ENCODE data around the gene UQCC2.

The UQCC2 gene

DNA sequence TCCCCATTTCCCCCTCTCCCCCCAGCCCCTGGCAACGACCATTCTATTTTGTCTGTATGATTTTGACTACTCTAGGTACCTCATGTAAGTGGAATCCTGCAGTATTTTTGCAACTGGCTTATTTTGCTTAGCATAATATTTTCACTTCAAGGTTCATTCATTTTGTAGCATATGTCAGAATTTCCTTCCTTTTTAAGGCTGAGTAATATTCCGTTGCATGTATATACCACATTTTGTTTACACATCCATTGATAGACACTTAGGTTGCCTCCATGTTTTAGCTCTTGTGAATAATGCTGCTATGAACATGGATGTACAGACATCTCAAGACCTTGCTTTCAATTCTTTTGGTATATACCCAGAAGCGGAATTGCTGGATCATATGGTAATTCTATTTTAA is 1.4 kb upstream of the UQCC2 start:
- Mint-ChIP-seq H3K4me1 (ENCODE audit: low read depth) (peaks cover 17% of the 10 kb centered on the region), H3K27me3 (no peaks in the 10 kb centered on the region), H3K9me3 (no peaks in the 10 kb centered on the region), H3K36me3 (ENCODE audit: low read depth) (peaks cover 32% of the 10 kb centered on the region), H3K4me3 (no peak overlapping the region), H3K27ac (no peak overlapping the region)
- intact Hi-C loops (cut with micrococcal nuclease): no loop called here

DNA sequence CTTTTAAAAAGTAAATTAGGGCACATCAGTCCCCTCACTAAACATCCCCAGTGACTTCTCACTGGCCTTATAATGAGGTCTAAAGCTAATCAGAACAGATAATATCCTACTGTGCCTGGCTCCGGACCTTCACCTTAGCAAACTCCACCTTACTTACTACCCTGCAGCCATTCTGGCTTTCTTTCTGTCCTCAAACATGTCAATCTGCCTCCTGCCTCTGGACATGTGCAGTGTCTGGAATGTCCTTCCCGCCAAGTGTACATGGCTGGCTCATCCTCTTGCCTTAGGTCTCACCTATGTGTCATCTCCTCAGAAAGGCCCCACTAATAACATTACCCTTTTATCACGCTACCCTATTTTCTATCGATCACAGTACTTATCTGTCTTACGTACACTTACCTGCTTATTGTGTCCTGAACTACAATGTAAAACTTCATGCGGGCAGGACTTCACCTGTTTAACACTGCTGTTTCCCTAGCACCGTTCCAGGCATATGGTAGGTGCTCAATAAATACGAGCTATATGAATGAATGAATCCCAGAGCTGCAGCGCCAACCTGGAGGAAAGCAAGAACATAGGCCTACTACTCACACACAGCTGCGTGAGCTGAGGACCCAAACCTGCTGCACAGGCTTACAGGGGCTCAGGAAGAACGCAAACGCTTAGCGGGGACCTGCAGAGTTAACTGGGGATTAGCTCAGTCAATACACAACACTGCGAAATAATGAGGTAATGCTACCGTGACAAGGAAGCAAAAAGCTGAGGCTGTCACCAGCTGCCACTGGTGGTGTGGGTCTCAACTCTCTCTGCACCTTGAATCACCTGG is 991 bp downstream of the UQCC2 start:
- intact Hi-C loops (cut with micrococcal nuclease): no loop called here
- Mint-ChIP-seq H3K27ac (peak overlapping the region; percentile 99), H3K9me3 (no peaks in the 10 kb centered on the region), H3K36me3 (ENCODE audit: low read depth) (peaks cover 35% of the 10 kb centered on the region), H3K27me3 (no peaks in the 10 kb centered on the region), H3K4me1 (ENCODE audit: low read depth) (peaks cover 17% of the 10 kb centered on the region), H3K4me3 (peak overlapping the region; percentile 99)

DNA sequence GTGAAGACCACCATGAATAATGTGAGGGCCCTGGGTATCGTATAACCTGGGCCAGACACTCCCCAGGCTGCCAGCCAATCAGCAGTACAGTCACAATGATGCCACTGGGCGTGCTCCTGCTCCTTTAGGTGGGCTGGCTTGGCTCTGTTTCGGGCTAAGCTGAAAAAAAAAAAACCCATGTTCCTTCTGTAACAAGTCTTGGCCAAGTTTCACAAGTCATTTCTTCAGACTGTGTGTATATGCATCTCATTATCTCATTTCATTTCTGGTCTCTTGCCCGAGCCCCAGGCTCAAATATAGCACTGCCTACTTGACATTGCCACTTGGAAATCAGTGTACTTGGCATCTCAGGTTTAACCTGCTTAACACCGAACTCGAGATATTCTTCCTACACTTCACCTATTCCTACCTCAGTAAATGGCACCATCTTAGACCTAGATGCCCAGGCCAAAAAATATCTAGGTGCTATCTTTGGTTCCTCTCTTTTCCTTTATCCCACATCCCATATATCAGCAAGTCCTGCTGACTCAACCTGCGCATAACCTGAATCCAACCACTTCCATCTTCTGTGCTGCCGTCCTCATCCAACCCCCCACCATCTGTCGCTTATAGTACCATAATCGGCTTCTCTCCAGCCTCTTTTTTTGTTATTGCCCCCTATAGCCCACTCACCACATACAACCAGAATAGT is 1.8 kb downstream of the UQCC2 start:
- H3K36me3 Mint-ChIP-seq (ENCODE audit: low read depth): peaks cover 36% of the 10 kb centered on the region
- no peak overlapping the region for H3K4me3 Mint-ChIP-seq
- H3K9me3 Mint-ChIP-seq: no peaks in the 10 kb centered on the region
- H3K4me1 Mint-ChIP-seq (ENCODE audit: low read depth): peaks cover 18% of the 10 kb centered on the region
- no peak overlapping the region for H3K27ac Mint-ChIP-seq
- intact Hi-C loops (cut with micrococcal nuclease): no loop called here
- H3K27me3 Mint-ChIP-seq: no peaks in the 10 kb centered on the region

DNA sequence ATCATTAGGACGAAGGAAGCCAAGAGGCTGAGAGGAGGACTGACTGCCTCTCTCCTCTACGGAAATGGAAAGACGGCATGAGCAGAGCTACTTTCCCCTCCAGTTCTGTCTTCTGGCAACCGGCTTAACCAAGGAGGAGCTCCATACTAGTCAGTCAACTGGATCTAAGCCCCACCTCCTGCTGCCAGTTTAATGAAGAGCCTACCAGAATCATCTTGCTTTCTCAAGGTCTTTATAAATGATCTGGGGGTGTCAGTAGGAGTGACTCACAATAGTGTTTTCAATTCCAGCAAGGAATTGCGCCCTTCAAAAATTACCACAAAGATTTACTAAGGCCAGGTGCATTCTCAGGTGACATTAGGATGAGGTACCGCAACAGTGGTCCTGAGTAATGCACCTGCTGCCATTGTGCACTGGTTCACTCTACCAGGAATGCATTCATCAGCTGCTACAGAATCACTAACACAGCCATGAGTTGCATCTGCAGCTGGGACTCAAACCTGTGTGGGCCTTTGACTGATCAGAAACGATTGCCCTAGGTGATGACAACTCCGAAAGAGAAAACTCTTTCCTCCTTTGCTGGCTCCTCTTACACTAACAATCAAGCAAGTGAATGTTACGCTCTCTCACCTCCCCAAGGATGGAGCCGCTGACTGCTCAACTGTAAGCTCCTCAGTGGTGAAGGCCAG is 2.8 kb downstream of the UQCC2 start:
- peaks cover 46% of the 10 kb centered on the region for H3K36me3 Mint-ChIP-seq (ENCODE audit: low read depth)
- no peak overlapping the region for H3K27ac Mint-ChIP-seq
- no peaks in the 10 kb centered on the region for H3K27me3 Mint-ChIP-seq
- peaks cover 22% of the 10 kb centered on the region for H3K4me1 Mint-ChIP-seq (ENCODE audit: low read depth)
- no peaks in the 10 kb centered on the region for H3K9me3 Mint-ChIP-seq
- H3K4me3 Mint-ChIP-seq: no peak overlapping the region
- intact Hi-C loops (cut with micrococcal nuclease): no loop called here

DNA sequence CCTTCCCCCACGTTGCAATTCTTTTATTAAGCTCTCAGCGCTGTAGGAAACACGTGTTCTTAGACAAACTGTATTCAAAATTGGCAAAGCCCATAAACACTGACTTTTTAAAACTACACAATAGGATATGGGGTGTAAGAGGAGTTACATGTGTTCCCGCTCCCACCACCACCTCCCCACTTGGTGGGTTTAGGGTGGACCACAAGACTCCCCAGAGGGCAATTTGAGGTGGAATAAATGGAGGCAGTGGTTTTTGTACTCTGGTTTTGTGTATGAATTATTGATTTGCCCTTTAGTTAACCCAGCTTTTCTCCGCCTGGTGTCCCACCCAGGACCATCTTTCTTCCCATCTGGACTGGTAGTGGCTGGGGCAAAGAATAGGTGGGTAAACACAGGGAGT is 3.7 kb downstream of the UQCC2 start:
- H3K36me3 Mint-ChIP-seq (ENCODE audit: low read depth): peaks cover 46% of the 10 kb centered on the region
- peaks cover 22% of the 10 kb centered on the region for H3K4me1 Mint-ChIP-seq (ENCODE audit: low read depth)
- no peak overlapping the region for H3K27ac Mint-ChIP-seq
- no peak overlapping the region for H3K4me3 Mint-ChIP-seq
- no peaks in the 10 kb centered on the region for H3K27me3 Mint-ChIP-seq
- H3K9me3 Mint-ChIP-seq: no peaks in the 10 kb centered on the region
- intact Hi-C loops (cut with micrococcal nuclease): no loop called here

DNA sequence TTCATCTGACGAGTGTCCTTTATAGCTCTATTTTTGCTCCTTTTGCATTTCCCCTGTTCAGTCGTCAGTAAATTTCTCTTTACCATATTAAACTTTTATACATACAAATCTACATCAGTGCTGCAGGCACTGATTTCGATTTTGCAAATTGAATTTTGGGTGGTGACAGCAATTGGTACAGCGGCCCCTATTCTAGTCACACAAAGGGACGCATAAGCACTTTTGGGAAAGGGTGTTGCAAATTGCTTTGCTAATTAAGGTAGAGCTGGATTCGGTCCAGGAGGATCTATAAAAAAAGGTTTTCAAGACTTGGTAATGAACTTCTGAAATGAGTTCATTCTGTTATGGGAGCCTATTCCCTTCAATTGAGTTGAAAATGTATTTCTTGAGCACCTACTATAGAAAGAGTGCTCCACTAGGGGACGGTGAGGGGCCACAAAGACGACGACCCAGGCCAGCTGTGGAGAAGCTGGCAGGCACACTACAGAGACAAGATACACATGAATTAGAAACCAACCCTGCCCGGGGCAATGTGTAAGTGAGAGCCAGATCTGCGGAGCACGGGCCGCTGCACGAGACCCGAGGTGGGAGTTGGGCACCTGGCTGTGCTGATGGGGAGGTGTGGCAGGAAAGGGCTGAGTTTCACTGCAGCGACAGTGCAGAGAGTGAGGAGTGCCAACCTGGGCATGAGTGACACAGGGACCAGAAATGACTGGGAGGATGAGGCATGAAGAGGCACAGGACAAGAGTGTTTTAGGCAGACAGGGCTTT is 5.4 kb downstream of the UQCC2 start:
- Mint-ChIP-seq H3K4me3 (no peak overlapping the region), H3K27ac (no peak overlapping the region), H3K36me3 (ENCODE audit: low read depth) (peaks cover 40% of the 10 kb centered on the region), H3K9me3 (no peaks in the 10 kb centered on the region), H3K27me3 (no peaks in the 10 kb centered on the region), H3K4me1 (ENCODE audit: low read depth) (peaks cover 18% of the 10 kb centered on the region)
- intact Hi-C loops (cut with micrococcal nuclease): no loop called here

DNA sequence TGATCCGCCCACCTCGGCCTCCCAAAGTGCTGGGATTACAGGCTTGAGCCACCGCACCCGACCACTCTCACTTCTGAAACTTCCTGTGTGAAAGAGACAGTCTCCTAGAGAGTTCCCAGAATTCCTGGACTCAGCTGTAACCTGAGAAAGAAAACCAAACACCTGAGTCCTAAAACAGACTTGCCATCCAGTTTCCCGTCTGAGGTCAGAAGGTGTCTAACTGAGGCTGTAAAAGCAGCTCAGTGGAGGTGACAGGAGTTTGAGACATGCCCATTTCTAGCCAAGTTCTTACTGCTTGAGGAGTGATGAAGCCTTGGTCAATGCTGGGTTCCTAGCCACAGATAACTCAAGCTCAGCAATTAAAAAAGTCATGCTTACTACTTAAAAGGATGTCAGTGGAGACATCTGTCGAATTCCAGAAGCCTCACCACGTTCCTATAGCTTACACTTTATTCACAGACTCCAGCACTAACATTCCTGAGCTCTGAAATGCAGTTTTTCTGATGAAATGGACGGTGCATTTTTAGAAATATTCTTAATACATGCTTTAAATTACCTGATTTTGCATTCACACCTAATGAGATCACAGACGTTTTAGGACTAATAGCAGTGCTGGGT is 6.1 kb downstream of the UQCC2 start:
- intact Hi-C loops (cut with micrococcal nuclease): no loop called here
- no peaks in the 10 kb centered on the region for H3K27me3 Mint-ChIP-seq
- H3K4me1 Mint-ChIP-seq (ENCODE audit: low read depth): peaks cover 13% of the 10 kb centered on the region
- H3K4me3 Mint-ChIP-seq: no peak overlapping the region
- H3K27ac Mint-ChIP-seq: no peak overlapping the region
- H3K36me3 Mint-ChIP-seq (ENCODE audit: low read depth): peaks cover 37% of the 10 kb centered on the region
- no peaks in the 10 kb centered on the region for H3K9me3 Mint-ChIP-seq

DNA sequence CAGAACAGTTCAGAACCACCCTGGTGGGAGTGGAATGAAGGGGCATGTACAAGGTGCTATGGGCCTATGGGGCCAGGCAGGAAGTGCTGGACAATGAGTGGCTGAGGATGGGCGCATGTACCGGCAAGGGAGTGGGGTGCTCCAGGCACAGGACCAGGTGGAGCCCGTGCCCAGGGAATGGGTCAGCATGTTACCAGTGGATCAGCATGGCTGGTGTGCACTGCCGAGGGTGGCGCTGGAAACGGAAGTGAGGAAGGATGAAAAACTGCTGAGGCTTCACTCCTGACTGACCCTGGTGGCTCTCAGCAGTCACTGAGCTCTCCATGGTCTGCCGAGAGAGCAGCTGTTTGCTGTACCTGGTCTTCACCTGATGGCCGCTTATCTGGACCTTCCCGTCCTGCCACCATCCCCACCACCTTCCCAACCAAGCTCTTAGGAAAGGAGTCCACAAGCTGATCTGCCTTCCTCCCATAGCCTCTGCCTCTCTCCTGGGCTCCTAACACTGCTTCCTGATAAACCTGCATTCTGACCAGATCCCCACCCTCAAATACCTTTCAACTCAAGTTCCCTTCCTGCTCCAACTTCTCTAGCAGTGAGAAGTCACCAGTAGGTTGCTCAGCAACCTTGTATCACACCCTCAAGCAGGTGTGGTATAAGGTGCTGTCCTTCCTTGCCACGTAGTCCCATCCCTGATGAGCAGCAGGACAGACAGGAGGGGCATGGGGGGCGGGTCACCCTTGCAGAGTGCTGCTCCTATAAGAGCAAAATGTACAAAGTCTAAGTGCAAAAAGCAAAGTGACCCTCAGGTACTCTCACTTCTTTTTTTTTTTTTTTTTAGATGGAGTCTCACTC is 7.1 kb downstream of the UQCC2 start:
- H3K4me1 Mint-ChIP-seq (ENCODE audit: low read depth): peaks cover 6% of the 10 kb centered on the region
- H3K27me3 Mint-ChIP-seq: no peaks in the 10 kb centered on the region
- H3K4me3 Mint-ChIP-seq: no peak overlapping the region
- no peaks in the 10 kb centered on the region for H3K9me3 Mint-ChIP-seq
- H3K36me3 Mint-ChIP-seq (ENCODE audit: low read depth): peaks cover 36% of the 10 kb centered on the region
- H3K27ac Mint-ChIP-seq: no peak overlapping the region
- intact Hi-C loops (cut with micrococcal nuclease): no loop called here

DNA sequence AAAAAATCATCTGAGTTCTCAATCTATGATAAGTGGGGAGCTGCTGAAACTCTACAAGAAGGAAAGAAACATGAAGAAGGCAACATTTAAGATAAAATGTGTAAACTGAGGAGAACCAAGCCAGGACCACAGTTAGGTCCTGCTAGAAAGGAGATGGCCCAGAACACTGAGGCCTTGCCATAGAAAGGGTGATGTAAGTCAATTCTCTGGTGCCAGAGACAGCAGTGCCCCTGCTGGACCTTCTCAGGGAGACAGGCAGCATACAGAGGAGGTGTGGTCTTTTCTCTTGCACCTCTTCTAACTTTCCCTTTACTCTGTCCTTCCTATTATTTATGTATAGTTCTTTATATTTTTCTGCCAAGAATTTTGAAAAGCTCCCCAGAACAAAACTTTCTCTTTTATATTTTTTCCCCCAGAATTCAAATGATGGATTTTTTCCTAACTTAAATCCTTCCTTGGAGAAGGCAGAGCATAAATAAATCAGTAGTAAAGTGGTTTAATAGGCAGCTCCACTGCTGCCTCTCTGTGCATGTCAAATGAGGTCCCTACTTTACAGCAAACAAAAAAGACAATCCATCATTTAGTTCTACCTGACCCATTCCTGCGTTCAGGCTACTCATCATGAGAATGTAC is 9.0 kb downstream of the UQCC2 start:
- peaks cover 6% of the 10 kb centered on the region for H3K4me1 Mint-ChIP-seq (ENCODE audit: low read depth)
- no peaks in the 10 kb centered on the region for H3K9me3 Mint-ChIP-seq
- H3K27me3 Mint-ChIP-seq: no peaks in the 10 kb centered on the region
- peaks cover 37% of the 10 kb centered on the region for H3K36me3 Mint-ChIP-seq (ENCODE audit: low read depth)
- intact Hi-C loops (cut with micrococcal nuclease): no loop called here
- H3K4me3 Mint-ChIP-seq: no peak overlapping the region
- no peak overlapping the region for H3K27ac Mint-ChIP-seq

DNA sequence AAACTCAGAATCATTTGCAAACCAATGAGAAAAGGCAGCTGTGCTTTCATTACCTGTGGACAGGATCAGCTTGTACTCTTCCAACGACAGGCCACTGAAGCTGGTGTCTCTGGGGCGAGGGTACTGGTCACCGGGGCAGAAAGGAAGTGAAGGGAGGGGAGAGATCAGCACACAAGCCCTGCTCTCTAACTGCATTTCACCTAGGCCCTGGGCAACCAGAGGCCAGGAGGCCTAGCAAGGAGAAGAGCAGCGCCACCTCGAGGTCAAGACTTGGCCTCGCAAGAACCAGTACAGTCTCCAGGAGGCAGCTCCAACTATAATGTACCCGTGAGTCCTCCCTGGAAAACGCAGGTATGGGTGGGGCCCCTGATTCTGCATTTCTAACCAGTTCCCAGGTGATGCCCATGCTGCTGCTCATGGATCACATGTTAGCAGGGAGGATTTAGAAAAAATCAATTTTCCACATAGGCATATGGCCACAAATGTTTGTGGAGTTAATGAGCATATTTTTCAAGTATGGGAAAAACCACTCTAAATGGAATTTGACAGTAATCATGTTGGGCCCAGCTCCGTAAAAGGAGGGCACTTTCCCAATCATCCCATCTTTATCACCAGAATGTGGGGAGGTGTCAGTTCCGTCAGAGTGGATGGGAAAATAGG is 11.0 kb downstream of the UQCC2 start:
- Mint-ChIP-seq H3K27me3 (no peaks in the 10 kb centered on the region), H3K4me1 (ENCODE audit: low read depth) (peaks cover 6% of the 10 kb centered on the region), H3K36me3 (ENCODE audit: low read depth) (peaks cover 57% of the 10 kb centered on the region), H3K27ac (no peak overlapping the region), H3K4me3 (no peak overlapping the region), H3K9me3 (no peaks in the 10 kb centered on the region)
- intact Hi-C loops (cut with micrococcal nuclease): loop anchor here (2.0 kb wide), 1 partner anchor 112 kb away; no protein-coding TSS in a partner anchor

DNA sequence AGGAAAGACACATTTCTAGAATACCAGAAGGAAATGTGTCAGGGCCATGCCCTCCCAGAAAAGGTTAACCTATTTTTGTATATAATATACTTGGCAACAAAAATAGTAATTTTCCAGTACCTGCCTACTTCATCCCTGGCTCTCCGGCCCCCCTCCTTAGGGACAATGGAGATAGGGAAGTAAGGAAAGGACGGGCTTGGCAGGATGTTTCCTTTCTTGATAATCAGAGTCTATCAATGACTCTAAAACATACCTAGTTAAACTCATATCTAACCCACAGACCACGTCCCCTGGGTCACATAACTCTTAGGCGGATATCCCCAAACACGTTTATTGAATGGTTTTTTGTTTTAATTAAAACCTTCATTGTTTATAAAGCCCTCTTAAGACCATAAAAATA is 11.8 kb downstream of the UQCC2 start:
- no peak overlapping the region for H3K4me3 Mint-ChIP-seq
- peaks cover 62% of the 10 kb centered on the region for H3K36me3 Mint-ChIP-seq (ENCODE audit: low read depth)
- peaks cover 10% of the 10 kb centered on the region for H3K4me1 Mint-ChIP-seq (ENCODE audit: low read depth)
- H3K27ac Mint-ChIP-seq: no peak overlapping the region
- no peaks in the 10 kb centered on the region for H3K27me3 Mint-ChIP-seq
- no peaks in the 10 kb centered on the region for H3K9me3 Mint-ChIP-seq
- intact Hi-C loops (cut with micrococcal nuclease): loop anchor here (2.0 kb wide), 1 partner anchor 111 kb away; no protein-coding TSS in a partner anchor

DNA sequence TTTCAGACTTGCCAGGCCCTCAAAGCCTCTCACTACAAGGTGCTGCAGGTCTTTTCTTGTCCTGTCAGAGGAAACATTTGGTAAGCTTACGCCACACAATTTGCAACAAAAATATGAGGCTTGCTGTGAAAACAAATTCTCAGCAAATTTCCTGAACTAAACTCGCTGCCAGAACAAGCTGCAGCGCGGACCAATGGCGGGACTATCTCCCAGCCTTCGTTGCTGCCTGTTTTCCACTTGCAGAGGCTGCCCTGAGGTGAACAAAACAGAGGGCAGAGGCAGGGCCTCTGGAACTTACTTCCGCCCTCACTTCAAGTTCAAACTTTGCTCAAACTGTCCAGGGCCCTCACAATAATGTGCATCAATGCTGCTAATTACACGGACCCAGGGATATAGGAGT is 12.4 kb downstream of the UQCC2 start:
- no peak overlapping the region for H3K27ac Mint-ChIP-seq
- H3K27me3 Mint-ChIP-seq: no peaks in the 10 kb centered on the region
- peaks cover 56% of the 10 kb centered on the region for H3K36me3 Mint-ChIP-seq (ENCODE audit: low read depth)
- H3K9me3 Mint-ChIP-seq: no peaks in the 10 kb centered on the region
- no peak overlapping the region for H3K4me3 Mint-ChIP-seq
- peaks cover 11% of the 10 kb centered on the region for H3K4me1 Mint-ChIP-seq (ENCODE audit: low read depth)
- intact Hi-C loops (cut with micrococcal nuclease): no loop called here
